IPS-NIHi7 (cell line): ENCODE results near the gene MSL3.
A peak's percentile ranks its signal among the peaks of the same experiment; 100 is the strongest.

Source experiments
- DNase-seq: peaks from one replicate; pipeline ENCODE4 v3.0.0; 2012; ENCODE audit warnings: mixed read lengths; ENCODE audit errors: extremely low spot score

MSL3 gene

DNA sequence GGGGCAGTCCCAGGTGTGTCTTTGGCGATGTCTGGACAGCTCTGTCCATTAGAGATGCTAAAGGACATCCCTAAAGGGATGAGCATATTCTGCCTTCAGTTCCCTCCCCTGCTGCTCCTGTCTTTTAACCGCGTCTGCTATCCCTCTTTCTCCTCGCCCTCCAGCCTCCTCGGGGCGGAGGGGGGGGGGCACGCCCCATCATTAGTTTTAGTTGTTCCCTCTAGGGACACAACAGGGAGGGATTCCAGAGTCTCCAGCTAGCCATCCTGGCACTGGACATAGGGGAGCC lies 1.1 kb downstream of the MSL3 start:
- no peak for DNase-seq

DNA sequence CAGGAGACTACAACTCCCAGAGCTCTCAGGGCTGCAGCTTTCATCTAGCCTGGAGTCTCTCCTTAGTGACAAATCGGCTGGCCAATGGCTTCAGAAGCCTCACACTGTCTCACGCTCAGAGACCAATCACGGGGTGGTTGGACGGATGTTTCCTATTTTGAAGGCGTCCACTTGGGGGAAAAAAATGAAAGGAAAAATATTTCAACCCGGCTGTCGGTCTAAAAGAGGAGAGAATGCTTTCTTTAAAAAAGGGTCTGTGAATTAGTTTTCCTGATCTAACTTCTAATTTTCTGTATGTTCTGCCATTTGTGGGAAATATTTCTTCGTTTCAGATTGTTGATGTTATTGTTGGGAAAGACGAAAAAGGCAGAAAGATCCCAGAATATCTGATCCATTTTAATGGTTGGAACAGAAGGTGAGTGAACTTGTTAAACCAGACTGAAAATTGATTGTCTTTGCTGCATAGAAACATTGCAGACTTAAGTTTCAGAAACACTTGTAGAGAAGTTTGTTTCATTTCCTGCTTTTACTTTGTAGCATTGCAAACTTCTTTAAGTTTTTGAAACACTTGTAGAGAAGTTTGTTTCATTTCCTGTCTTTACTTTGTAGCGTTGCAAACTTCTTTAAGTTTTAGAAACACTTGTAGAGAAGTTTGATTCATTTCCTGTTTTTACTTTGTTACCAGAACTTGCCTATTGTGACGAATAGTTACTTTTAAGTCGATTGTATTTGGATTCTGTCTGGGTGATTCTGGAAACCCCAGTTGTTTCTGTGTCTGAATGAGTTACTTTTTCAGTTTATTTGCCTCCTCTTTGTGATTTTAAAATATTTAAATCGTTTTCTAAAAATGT lies 1.6 kb downstream of the MSL3 start:
- peak; percentile 86 for DNase-seq

DNA sequence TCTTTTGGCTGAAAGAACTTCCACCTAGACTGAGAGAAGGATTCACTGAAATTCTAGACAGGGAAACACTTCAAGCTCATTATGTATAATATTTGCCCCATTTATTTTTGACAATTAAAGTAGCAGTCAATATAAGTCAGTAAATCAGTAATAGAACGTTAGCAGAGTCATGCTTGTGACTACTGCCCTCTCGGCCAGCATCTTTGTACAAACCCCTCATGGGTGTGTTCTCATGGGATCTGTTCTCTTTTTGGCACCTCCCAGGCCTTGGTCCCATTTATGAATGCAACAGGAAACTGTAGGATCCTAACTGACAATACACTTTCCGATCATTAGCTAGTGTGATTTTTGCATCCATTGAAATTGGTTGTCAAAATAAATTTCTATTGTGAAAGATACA lies 2.9 kb downstream of the MSL3 start:
- DNase-seq = no peak

DNA sequence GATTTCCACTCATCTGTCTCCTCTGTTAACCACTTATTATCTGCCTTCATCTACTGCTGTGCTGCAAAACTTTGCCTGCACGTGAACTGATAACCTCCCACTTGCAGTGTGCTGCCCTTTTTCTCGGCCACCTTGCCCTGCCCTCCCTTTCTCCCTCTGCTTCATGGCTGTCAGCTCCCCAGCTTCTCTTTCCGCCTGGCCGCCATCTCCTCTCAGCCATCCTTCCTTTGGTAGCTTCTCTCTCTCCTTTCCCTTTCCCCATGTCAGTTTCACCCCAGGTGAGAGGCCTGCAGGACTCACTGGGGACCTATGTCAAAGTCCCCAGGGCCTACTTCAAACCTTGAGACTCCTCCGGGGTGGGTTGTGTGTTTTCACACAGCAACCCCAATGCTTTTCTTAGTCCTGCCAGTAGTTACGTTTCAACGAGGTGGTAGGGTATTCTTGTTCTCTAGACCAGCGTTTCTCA lies 6.6 kb downstream of the MSL3 start:
- DNase-seq = no peak

DNA sequence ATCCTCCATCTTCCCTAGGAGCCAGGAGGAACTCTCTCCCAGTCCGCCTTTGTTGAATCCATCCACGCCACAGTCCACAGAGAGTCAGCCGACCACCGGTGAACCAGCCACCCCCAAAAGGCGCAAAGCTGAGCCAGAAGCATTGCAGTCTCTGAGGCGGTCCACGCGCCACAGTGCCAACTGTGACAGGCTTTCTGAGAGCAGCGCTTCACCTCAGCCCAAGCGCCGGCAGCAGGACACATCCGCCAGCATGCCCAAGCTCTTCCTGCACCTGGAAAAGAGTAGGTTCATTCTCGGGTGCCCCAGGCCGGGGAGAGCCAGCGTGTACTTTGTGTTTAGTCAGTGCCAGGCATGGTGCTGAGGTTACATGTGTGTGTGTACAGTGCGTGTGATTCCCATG lies 7.4 kb downstream of the MSL3 start:
- no peak for DNase-seq

DNA sequence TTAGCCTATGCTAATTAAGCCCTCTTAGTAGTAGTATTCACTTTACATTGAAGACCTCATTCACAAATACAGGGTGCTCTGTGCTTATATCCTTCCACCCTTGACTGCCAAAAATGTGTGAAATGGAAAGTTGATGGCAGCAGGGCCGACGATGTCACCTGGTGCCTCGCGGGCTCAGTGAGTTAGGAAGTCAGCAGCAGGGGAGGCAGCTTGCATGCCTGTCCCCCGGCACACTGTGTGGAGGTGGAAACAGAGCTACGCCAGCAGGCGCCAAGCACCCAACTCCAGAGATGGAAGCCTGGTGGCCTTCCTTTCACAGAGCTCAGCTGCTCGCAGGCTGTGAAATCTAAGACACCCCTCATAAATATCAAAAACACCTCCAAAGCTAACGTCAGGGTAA lies 8.4 kb downstream of the MSL3 start:
- DNase-seq = no peak

DNA sequence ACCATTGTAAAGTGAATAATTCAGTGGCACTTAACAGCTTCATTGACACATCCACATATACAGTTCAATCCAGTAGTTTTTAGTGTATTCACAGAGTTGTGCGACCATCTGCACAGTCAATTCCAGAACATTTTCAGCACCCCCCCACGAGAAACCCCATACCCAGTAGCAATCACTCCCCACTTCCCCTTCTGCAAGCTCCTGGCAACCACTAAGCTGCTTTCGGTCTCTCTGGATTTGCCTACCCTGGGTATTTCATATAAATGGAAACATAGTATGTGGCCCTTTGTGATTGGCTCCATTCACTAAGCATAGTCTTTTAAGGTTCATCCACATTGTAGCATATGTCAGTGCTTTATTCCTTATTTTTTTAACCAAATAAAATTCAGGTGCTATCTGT lies 10.0 kb downstream of the MSL3 start:
- DNase-seq = no peak

DNA sequence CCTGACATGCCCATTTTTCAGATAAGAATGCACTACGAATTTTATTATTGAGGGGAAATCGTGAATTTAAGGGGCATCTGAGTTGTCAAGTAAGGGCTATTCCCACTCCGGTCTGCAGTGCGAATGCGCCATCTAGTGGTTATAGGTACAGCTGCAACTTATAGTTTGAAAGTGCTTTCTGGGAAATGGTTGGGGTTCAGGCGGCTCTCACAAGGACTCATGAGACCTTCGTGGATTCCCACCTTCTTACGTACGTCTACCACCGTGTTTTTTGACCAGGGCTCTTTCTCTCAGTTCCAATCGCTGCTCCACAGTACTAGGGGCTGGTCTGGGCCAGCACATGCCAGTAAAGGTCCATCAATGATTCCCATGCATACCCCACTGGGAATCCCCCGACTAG lies 12.3 kb downstream of the MSL3 start:
- peak; percentile 77 for DNase-seq

DNA sequence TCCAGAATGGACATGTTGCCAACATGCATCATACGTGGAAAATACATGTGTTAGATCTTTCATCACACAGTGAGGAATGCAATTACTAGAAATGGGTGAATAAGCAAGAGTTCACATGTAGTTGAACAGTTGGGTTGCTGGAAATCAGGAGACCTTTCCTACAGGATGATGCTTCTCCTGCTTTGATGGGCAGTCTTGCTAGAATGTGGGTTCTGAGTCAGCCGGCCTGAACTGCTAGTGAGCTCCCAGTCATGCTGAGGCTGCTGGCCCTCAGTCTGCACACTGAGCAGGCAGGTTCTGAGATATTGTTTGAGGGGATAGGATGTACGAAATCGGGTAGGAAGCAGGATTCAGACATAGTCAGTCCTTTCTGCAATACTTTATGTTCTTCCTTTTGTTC lies 20.2 kb downstream of the MSL3 start:
- no peak for DNase-seq

DNA sequence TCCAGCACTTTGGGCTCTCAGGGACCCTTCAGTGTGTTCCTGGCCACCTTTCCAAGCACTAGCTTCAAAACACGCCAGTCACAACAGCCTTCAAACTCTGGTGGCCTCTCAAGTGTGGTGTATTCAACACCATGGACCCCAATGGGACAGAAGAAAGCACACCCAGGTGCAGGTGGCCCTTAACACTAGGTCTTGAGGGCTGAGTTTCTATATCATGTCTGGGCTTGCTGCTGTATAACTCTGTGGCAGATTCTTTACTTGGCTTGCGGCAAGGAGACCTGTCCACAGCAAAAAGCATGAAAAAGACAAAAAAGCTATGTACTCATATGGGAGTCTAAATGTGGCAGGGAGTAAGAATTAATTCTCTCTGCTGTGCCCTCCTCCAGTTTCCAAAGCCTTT lies 23.1 kb downstream of the MSL3 start:
- no peak for DNase-seq

DNA sequence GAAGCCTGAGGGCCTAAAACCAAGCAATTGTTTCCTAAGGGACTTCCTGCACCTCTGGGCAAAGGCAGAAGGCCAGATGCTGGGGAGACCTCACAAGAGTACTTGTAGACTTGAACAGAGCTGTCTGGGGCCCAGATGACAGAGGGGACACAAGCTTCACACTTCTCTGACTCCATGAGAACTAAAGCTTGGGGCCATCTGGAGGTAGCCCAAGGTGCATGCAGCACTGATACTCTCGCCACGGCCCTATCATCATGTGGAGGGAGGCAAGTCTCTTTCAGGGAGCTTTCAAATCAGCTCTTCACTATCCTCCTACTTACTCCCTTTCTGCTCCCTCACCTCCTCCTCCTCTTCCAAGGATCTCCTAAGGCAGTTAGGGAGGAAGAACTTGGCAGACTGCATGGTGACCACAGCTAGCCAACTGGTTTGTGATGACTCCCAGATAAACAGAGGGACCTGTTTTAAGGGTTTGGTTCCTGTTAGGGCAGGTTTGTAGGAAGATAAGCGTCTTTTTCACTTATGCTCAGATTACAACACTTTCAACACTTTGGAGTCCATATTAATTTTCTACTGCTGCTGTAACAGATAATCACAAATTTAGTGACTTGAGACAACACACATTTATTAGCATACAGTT lies 23.8 kb downstream of the MSL3 start:
- DNase-seq = no peak

DNA sequence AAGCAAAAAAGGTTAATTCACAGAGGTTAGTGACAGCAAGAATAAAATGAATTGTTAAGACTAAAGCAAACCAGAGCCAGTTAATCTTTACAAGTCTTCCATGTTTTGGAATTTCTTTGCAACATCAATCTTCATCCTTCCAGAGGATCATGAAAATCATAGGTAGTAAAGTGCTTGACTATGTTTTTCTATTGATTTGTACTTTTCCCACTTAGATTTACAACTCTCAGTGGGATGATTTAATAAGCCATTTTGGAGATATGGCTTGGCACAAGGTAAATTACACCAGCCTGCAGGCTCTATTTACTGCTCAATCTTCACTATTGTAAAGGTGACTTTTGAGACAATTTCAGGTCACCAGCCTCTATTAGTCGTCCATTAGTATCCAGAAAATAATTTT lies 26.5 kb downstream of the MSL3 start:
- DNase-seq = no peak

DNA sequence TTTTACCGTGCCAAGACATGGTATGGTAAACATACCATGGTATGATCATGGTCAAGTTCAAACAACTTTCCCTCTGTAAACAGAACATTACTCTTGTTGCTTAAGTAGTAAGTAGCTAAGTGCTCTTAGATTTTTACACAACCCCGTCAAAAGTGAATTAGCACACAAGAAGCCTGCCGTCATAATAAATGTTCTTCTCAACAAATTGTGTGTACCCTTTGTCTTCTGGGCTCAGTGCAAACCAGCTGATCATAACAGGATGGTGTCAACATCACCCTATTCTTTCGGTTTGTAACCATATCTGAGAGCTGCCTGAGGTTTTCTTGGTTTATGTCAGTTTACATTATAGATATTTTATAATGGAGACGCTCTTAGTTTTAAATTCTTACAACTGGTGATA lies 28.8 kb downstream of the MSL3 start:
- no peak for DNase-seq

DNA sequence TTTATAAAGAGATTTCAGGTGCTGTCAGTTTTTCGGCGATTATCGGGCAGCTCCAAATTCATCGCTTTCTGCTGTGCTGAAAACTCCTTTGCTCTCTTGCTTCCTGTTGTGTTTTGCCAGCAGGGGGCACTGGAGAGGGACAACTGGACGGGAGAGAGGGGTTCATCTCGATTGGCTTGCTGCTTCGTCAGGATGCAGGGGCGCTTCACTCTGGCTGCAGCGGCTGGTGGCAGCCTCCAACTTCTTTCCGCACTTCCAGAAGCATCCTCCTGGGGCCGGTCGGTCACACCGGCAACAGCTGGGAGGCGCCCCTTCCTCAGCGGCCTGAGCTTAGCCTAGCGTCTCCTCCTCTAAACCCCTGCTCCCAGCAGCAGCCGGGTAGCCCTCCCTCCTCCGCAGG lies 29.5 kb downstream of the MSL3 start:
- peak; percentile 94 for DNase-seq

DNA sequence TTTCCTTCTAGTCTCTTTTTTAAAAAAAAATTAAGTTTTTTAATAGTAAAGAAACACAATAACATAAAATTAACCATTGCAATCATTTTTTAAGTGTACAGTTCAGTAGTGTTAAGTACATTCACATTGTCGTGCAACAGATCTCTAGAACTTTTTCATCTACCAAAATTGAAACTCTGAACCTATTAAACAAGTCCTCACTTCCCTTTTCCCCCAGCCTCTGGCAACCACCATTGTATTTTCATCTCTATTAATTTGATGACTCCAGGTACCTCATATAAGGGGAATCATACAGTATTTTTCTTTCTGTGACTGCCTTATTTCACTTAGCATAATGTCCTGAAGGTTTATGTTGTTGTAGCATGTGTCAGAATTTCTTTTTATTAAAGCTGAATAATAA lies 31.8 kb downstream of the MSL3 start:
- no peak for DNase-seq

DNA sequence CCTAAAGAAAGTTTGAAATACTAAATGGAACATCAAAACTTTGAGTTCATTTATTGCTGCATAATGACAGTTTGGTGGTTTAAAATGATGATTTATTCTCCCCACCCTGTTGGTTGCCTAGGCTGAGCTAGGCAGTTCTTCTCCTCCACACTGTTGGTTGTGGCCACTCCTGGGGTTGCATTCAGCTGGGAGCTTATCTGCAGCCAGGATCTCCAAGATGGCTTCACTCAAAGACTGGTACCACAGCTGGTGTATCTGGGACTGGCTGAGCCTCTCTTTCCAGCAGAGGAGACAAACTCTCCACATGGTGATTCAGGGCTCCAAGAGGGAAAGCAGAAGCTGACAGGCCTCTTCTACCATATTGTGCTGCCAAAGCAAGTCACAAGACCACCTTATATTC lies 33.1 kb downstream of the MSL3 start:
- no peak for DNase-seq

DNA sequence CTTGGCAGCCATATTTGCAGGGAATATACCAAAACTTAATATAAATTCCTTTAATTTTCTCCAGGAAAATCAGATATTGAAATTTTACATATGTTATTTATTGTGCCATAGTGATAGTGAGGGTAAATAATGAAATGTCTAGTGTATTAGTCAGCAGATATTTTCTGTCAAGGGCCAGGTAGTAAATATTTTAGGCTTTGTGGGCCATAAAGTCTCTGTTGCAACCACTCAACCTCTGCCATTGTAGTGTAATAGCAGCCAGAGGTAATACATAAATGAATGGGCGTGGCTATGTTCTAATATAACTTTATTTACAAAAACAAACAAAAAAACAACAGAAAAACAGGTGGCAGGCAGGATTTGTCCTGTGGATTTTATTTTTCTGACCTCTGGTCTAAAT lies 33.5 kb downstream of the MSL3 start:
- no peak for DNase-seq

DNA sequence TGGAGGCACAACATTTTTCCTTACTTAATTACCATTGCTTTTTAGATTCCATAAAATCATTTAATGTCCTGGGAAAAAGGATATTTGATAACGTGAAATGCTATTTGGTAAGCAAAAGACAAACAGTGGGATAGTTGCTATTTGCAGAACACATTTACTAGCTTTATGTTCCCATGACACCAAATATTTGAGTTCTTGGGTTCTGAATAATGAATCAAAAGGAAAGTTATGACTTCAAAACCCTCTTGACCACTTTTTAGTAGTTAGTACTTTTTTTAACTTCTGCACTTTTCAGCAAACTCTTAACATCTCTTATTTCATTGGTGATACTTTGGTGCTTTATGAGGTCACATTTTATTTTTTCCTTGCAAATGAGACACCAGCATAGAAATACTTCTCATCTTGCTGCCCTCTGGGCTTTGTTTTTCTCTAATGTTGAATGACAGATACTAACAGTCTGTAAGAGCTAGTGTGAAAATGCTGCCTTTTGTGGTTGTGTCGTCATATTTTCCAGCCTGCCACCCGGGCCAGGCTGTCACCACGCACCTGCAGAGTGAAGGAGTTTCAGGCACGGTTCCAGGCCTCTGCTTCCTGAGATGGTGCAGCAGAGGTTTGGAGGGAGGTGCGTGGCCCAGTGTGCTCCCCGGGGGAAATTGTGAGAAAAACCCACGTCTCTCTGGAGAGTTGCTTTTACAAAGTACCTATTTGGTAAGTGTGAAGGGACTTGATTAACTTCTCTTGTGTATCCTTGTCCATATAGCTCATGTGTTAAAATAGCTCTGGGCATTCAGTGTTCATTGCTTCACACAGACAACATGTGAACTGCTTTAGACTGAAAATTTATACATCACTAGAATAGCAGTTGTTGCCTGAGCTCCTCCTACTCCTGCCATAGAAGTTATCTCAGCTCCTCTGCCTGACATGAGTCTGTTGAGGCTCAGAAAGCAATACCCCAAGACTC lies 34.7 kb downstream of the MSL3 start:
- DNase-seq = no peak

DNA sequence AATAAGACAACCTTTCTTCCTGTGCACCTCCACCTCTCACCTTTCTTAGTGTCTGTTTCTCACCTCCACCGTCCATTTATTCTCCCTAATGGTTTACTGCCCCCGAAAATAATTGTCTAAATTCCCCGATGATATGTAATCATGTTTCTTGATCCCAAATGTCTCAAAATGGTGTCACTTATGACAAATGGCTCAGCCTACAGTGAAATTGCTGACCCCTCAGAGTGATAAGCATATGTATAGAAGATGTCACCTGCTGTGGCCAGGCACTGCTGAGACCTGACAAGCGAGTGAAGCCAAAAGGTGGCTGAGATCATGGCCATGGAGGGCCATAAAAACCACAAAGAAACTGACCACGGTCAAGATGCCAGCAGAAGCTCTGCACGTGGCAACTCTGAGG lies 35.7 kb downstream of the MSL3 start:
- no peak for DNase-seq

DNA sequence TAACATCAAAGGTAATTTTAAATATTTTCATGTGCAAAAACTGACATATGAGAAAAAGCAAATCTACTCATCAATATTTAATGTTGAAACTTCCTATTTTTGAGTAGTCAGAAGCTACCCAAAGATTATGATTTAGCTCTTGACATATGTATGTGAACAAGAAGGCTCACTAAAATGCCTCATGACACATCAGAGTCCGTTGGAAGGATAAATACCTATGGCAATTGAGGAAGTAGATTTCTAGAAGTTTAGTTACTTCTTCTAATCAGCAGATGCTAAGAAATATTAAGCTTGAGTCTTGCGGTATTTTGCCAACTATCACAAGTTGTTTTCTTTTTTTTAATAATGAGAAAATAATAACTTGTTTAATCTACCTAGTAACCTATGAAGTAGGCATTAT lies 55.3 kb downstream of the MSL3 start:
- DNase-seq = no peak
